Neural cell (in vitro differentiated cells): ENCODE data around the gene CCDC28A.

ENCODE experiments used
- EP300 ChIP-seq: fragments of 450-650 bp; conservative IDR thresholded peaks from 2 replicates; pipeline ENCODE4 v1.6.1; 2014; ENCODE audit warnings: antibody characterized with exemption, mild to moderate bottlenecking, moderate library complexity; ENCODE audit not compliant: poor library complexity, severe bottlenecking
- EZH2 ChIP-seq: fragments of 200-600, 300-800 bp; shearing (Covaris generic), sonication (generic); IDR thresholded peaks from 2 replicates; pipeline ENCODE4 v1.6.1; 2014; ENCODE audit warnings: antibody characterized with exemption, low read length, borderline replicate concordance, mild to moderate bottlenecking; ENCODE audit not compliant: insufficient read depth, poor library complexity, severe bottlenecking
- POLR2AphosphoS5 ChIP-seq: IDR thresholded peaks from 2 replicates; pipeline ENCODE4 v1.6.1; 2012
- RAD21 ChIP-seq: fragments of 450-650 bp; conservative IDR thresholded peaks from 2 replicates; pipeline ENCODE4 v1.6.1; 2014; ENCODE audit warnings: antibody characterized with exemption, mild to moderate bottlenecking, moderate library complexity
- SMC3 ChIP-seq: fragments of 450-650 bp; conservative IDR thresholded peaks from 2 replicates; pipeline ENCODE4 v1.6.1; 2014; ENCODE audit warnings: antibody characterized with exemption, mild to moderate bottlenecking, moderate library complexity; ENCODE audit not compliant: poor library complexity
- TF ChIP-seq, protein P1 (sequence below): fragments of 450-650 bp; IDR thresholded peaks from 2 replicates; pipeline ENCODE4 v1.5.1; 2014; ENCODE audit warnings: antibody characterized with exemption, mild to moderate bottlenecking, moderate library complexity; ENCODE audit not compliant: poor library complexity, severe bottlenecking
- TF ChIP-seq, protein P2 (sequence below): IDR thresholded peaks from 2 replicates; pipeline ENCODE4 v1.6.1; 2012; ENCODE audit warnings: borderline replicate concordance

DNA sequence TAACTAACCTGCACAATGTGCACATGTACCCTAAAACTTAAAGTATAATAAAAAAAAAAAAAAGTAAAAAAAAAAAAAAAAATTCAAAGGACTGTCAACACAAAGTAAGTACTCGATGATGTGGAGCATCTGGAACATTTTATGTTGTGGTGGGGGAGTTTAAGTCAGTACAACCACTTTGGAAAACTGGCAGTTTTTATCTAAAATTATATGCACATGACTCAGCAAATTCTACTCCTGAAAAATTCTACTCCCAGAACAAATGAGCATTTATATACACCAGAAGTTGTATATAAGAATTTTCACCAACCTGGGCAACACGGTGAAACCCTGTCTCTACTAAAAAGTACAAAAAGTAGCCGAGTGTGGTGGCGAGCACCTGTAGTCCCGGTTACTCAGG, 36.9 kb upstream of the CCDC28A start:
- TF ChIP-seq, protein P1, sequence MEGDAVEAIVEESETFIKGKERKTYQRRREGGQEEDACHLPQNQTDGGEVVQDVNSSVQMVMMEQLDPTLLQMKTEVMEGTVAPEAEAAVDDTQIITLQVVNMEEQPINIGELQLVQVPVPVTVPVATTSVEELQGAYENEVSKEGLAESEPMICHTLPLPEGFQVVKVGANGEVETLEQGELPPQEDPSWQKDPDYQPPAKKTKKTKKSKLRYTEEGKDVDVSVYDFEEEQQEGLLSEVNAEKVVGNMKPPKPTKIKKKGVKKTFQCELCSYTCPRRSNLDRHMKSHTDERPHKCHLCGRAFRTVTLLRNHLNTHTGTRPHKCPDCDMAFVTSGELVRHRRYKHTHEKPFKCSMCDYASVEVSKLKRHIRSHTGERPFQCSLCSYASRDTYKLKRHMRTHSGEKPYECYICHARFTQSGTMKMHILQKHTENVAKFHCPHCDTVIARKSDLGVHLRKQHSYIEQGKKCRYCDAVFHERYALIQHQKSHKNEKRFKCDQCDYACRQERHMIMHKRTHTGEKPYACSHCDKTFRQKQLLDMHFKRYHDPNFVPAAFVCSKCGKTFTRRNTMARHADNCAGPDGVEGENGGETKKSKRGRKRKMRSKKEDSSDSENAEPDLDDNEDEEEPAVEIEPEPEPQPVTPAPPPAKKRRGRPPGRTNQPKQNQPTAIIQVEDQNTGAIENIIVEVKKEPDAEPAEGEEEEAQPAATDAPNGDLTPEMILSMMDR = no peak
- TF ChIP-seq RAD21 (no peak), EP300 (no peak), SMC3 (no peak), POLR2AphosphoS5 (no peak), EZH2 (no peak)
- TF ChIP-seq, protein P2, sequence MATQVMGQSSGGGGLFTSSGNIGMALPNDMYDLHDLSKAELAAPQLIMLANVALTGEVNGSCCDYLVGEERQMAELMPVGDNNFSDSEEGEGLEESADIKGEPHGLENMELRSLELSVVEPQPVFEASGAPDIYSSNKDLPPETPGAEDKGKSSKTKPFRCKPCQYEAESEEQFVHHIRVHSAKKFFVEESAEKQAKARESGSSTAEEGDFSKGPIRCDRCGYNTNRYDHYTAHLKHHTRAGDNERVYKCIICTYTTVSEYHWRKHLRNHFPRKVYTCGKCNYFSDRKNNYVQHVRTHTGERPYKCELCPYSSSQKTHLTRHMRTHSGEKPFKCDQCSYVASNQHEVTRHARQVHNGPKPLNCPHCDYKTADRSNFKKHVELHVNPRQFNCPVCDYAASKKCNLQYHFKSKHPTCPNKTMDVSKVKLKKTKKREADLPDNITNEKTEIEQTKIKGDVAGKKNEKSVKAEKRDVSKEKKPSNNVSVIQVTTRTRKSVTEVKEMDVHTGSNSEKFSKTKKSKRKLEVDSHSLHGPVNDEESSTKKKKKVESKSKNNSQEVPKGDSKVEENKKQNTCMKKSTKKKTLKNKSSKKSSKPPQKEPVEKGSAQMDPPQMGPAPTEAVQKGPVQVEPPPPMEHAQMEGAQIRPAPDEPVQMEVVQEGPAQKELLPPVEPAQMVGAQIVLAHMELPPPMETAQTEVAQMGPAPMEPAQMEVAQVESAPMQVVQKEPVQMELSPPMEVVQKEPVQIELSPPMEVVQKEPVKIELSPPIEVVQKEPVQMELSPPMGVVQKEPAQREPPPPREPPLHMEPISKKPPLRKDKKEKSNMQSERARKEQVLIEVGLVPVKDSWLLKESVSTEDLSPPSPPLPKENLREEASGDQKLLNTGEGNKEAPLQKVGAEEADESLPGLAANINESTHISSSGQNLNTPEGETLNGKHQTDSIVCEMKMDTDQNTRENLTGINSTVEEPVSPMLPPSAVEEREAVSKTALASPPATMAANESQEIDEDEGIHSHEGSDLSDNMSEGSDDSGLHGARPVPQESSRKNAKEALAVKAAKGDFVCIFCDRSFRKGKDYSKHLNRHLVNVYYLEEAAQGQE = no peak
